Measurements from ENCODE around the gene PPM1A.

DNA sequence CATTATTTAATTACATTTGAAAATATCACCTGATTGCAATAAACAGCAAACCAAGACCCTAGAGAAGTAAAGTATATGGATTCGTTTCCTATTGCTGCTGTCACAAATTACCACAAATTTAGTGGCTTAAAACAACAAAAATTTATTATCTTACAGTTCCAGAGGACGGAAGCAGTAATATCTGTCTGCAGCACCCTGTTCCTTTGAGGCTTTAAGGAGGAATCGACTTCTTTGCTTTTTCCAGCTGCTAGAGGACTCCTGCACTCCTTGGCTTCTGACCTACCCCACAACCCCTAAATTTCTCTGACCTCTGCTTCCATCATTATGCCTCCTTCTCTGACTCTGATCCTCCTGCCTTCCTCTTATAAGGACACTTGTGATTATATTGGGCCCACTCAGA, 23.8 kb upstream of the PPM1A start:
- TF ChIP-seq POLR2A (IDR thresholded peaks at IDR 0.05; ENCODE audit: low read length) (no peak), GATA1 (IDR thresholded peaks at IDR 0.05; ENCODE audit: low read depth, low read length) (no peak)
